Skeletal muscle cell (primary cell): ENCODE data around the gene CXCR6.
A peak's percentile ranks its signal among the peaks of the same experiment; 100 is the strongest.

Source experiments
- DNase-seq: peaks from one replicate; pipeline ENCODE4 v3.0.0-alpha.2; 2010; ENCODE audit warnings: low read depth
- H3K4me3 ChIP-seq: 2 replicates; pipeline ENCODE4 v1.5.1; 2011; ENCODE audit warnings: low read depth, mild to moderate bottlenecking, control low read depth, low read length, moderate library complexity

CXCR6 gene

GRCh38 chr3:45921158-45922038, 21.9 kb upstream of the CXCR6 start:
- H3K4me3 ChIP-seq: no peak overlapping the region

GRCh38 chr3:45922039-45922326, 21.3 kb upstream of the CXCR6 start:
- no peak for DNase-seq
- no peak overlapping the region for H3K4me3 ChIP-seq

More at GRCh38 chr3:45921158-45922038, 21.9 kb upstream of the CXCR6 start:
- DNase-seq: no peak

DNA sequence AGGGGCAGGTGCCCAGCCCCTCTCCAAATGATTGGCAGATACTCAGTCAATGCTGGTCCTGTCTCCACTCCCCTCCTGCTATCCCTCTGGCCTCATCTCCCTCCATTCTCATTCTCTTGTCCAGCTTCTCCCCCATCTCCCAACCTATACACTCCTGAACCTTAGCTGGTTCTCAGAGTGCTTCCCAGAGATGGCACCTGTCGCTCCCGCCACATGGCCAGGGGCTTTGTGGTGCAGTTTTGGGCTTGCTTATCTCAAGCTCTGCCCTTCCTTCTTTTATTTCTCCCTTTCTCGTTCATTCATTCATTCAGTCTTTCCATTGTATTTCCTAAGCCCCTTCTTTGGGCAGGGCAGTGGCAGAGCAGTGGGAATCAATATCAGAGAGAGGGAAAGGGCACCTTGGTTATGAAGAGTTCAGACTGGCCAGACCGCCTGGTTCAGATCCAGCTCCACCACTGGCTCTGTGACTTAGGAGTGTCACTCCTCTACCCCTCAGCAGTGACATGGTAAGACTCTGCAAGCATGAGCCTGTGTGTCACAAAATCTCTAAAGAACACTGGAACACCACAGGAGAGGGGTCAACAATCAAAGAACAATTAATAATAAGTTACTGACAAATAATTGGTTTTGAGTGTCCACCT, 20.2 kb upstream of the CXCR6 start:
- no peak overlapping the region for H3K4me3 ChIP-seq
- DNase-seq: no peak

DNA sequence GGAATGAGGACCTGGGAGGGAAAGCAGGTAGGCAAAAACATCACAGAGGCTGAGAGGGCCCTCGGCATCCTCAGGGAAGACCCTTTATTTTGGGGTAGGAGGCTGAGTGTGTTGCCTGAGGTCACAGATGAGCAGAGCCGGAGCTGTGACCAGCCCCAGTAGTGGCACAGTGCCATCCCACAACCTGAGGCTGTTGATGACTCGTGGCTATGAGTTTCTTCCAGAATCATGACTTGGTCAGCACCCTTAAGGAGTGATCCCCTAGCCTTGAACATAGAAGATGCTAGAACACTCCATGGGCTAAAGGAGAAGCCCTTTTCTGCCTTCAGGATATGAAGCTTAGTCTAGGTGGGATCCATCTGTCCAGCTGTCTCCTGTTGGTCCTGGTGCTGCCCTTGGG, 19.5 kb upstream of the CXCR6 start:
- DNase-seq: peak; percentile 19
- no peak overlapping the region for H3K4me3 ChIP-seq

DNA sequence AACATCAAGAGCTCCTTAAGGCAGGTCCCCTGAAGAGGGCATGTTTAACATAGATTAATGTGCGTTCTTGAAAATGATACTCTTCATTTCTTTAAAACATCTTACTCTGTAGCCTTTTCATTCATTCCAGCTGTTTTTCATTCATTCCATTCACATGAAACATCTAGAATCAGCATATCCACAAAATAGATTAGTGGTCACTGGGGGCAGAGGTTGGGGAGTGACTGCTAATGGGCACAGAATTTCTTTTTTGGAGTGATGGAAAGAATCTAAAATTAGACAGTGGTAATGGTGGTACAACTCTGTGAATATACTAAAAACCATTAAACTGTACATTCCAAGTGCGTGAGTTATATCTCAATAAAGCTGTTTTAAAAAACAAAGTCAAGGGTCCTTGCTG, 15.4 kb upstream of the CXCR6 start:
- DNase-seq: no peak
- no peak overlapping the region for H3K4me3 ChIP-seq

- no peak for DNase-seq
Measured at GRCh38 chr3:45929042-45929679, 14.1 kb upstream of the CXCR6 start.

GRCh38 chr3:45931496-45931895, 11.8 kb upstream of the CXCR6 start:
- no peak overlapping the region for H3K4me3 ChIP-seq
- DNase-seq: no peak

More at GRCh38 chr3:45929042-45929679, 14.1 kb upstream of the CXCR6 start:
- H3K4me3 ChIP-seq: no peak overlapping the region

DNA sequence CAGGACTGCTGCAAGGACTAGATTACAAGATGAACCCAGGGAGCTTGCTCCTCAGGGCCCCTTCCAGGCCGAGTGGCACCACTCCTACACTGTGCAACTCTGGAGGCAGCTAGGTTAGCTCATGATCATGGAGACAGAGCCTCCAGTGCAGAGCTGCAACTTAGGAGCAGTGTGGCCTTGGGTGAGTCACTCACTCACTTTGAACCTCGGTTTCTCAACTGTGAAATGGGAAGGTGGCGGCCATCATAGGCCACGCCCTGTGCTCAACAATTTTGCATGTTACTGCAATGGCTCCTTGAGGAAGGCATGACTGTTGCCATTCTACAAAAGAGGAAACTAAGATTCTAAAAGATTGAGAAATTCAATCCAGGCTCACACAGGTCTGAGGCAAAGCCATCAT, 11.2 kb upstream of the CXCR6 start:
- no peak overlapping the region for H3K4me3 ChIP-seq
- no peak for DNase-seq

- H3K4me3 ChIP-seq: no peak overlapping the region
- DNase-seq: no peak
Measured at GRCh38 chr3:45933591-45933990, 9.7 kb upstream of the CXCR6 start.

- no peak overlapping the region for H3K4me3 ChIP-seq
- no peak for DNase-seq
Measured at GRCh38 chr3:45936261-45936660, 7.0 kb upstream of the CXCR6 start.

- H3K4me3 ChIP-seq: no peak overlapping the region
- no peak for DNase-seq
Measured at GRCh38 chr3:45937206-45938042, 5.8 kb upstream of the CXCR6 start.

DNA sequence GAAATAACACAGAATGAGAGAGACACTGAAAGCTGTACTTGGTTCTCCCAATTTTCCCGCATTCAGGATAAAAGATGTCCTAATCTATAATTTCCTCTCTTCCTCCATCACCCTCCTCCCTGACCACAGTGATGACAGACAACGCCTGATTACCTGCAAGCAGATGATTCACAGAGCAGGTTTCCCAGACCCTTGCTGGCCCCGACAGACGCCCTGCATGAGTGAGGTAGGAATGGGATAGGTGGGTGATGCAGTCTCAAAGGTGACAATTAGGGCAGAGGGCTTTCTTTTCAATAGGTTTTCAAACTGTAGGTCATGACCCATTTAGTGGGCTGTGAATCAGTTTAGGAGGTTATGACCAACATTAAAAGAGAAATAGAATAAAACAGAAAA, 5.2 kb upstream of the CXCR6 start:
- H3K4me3 ChIP-seq: no peak overlapping the region
- no peak for DNase-seq

- H3K4me3 ChIP-seq: no peak overlapping the region
- peak; percentile 68 for DNase-seq
Measured at GRCh38 chr3:45938864-45939263, 4.4 kb upstream of the CXCR6 start.

DNA sequence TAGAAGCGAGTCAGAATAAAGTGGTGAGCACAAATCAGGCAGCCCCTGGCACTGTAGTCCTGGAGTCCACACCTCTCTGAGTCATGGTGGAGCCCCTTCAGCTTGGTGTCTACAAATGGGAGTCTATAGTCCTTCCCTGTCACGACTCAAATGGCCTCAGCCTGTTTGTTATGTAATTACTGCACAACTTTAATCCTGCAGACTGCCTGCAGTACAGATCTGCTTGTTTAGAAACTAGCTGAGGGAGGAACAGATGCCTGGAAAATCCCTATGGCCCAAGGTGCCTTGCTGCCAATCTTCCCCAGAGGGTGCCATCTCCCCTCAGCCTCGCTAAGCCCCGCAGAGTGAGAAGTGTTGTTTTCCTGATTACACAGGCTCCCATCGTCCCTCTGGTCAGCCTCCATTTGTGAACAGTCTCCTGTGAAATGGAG, 3.9 kb upstream of the CXCR6 start:
- no peak for DNase-seq
- H3K4me3 ChIP-seq: no peak overlapping the region

DNA sequence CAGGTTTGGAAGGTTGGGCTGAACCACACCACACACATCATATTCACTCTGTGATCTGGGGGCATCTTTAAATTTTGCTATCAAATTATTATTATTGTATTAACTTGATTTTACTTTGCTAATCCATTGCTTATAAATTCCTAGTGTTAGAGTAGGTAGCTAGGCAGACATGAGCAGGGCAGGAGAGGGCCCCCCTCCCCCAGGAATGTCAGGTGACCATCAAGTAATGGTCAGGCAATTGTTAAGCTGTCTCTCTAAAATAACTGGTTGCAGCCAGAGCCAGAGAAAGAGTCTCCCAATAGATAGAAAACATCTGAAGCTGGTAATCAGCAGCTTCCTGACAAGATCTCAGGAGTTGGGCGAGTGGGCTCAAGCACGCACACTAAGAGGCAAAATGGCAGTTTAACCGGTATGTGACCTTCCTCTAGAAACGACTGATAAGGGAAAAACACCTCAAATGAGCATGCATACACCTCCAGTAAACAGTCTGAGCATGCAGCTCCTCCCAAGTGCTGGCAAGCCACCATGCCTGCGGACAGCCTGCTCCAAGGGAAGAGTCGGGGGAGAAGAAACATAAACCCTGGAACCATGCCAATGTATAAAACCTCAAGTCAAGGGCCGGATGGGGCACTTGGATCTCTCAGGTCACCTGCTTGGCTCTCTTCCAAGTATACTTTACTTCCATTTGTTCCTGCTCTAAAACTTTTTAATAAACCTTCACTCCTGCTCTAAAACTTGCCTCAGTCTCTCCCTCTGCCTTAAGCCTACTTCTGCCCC, 3.1 kb upstream of the CXCR6 start:
- no peak for DNase-seq
- no peak overlapping the region for H3K4me3 ChIP-seq

DNA sequence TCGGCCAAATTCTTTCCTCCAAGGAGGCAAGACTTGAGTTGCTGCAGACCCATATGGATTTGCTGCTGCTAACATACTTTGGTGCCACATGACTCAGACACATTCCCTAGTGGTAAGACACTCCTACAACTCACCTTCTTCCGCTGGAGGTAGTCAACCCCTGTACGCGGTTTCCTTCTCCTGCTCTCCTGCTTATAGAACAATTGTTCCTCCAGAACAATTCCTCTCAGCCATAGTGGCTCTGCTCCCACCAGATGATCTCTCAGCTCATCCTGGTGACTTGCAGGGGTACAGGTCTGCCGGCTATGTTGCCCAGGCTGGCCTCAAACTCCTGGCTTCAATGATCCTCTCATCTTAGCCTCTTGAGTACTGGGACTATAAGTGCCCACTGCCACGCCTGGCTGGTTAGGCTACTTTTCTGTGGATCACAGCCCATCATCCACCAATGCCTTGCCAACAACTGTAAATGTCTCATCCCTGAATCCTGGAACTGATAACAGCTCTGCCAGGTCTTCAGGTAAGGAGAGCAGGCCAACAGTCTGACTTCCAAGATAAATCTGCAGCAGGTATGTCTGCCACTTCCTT, 2.4 kb upstream of the CXCR6 start:
- DNase-seq: no peak
- H3K4me3 ChIP-seq: no peak overlapping the region

DNA sequence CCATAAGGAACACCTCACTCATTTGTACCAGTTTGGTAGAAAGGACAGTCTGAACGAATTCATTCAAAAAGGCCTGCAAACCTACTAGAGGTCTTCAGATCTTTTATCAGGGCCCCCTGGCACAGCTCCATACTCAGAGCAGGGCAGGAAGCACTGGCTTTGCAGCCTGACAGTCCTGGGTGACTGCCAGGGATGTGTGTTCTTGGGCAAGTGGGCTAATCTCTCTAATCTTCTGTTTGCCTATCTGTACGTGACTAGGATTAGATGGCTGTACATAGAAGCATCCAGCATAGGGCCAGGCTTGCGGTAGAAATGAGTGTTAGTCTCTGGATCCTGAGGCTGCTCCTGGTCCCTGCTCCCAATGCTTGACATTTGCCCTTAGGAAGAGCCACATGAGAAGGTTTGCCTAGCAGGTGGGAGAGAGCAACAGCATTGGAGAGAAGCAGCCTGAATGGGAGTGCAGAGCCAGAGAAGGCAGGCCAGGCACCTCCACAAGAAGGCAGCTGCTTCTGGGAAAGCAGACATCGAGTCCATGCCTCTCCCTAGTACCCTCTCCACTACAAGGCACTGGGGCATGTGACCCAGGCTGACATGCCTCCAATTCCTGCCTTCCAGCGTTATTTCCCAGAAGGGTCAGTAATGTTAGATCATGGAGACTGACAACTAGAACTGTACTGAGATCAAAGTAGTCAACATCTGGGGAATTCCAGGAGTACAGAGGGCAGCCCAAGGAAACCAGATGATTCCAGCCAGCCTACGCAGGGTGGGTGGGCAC, 1.0 kb upstream of the CXCR6 start:
- no peak overlapping the region for H3K4me3 ChIP-seq
- DNase-seq: no peak
